Stimulated activated CD4-positive, alpha-beta T cell treated with anti-CD3 and anti-CD28 coated beads, Interleukin-4, amount 100 ng/mL, for 24 hours (primary cell): ENCODE measurements around the gene MCM3AP.
"Not testable (repeated sequence)": the region's sequence is repeated elsewhere in the genome, so short reads cannot be mapped to it uniquely, and the experiment has no call there.

ENCODE experiments used
- DNase-seq: peaks from one replicate; pipeline ENCODE4 v3.0.0-alpha.2; 2020

MCM3AP gene

DNA sequence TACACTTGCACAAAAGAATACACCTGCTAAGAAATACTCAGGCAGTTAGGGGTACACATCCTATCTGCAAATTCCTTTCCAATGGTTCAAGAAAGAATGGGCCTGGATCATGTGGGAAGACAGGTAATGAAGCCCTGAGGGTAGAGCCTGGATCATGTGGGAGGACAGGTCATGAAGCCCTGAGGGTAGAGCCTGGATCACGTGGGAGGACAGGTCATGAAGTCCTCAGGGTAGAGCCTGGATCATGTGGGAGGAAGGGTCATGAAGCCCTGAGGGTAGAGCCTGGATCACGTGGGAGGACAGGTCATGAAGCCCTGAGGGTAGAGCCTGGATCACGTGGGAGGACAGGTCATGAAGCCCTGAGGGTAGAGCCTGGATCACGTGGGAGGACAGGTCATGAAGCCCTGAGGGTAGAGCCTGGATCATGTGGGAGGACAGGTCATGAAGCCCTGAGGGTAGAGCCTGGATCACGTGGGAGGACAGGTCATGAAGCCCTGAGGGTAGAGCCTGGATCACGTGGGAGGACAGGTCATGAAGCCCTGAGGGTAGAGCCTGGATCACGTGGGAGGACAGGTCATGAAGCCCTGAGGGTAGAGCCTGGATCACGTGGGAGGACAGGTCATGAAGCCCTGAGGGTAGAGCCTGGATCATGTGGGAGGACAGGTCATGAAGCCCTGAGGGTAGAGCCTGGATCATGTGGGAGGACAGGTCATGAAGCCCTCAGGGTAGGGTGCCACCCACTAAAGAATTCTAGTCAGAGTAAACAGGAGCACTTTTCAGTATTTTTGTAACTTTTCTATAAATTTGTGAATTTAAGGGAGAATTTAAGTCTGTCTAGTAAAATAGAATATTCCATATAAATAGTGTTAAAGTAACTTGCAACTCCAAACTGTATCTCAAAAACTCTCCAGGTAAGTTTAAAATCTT lies 84.3 kb downstream of the MCM3AP start:
- not testable (repeated sequence) for DNase-seq

DNA sequence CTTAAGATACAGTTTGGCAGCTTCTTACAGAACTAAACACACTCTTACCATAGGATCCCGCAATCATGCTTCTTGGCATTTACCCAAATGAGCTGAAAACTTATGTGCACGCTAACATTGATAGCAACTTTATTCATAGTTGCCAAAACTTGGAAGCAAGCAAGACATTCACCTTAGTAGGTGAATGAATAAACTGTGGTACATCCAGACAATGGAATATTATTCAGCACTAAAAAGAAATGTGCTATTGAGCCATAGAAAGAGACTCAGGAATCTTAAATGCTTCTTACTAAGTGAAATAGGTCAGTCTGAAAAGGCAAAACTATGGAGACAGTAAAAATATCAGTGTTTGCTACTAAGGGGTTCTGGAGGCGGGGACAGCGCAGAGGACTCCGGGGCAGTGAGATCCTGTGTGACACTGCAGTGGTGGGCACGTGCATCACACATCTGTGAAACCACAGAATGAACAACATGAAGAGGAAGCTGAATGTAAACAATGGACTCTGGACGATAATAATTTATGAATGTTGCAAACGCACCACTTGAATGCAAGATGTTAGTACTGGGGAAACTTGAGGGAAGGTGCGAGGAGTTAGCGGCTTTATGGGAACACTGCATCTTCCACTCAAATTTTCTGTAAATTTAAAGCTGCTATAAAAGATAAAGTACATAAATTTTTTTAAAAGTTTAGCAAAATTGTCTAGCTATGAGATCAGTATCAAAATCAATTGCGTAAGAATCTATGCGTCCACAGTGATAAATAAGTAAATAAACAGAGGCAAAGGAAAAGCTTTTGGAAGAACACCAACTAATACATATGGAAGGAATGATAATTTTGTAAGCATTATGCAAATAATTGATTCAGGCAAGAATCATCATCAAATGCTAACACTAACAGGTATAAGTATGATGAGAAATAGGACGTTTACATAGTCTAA lies 85.7 kb downstream of the MCM3AP start:
- no peak for DNase-seq

DNA sequence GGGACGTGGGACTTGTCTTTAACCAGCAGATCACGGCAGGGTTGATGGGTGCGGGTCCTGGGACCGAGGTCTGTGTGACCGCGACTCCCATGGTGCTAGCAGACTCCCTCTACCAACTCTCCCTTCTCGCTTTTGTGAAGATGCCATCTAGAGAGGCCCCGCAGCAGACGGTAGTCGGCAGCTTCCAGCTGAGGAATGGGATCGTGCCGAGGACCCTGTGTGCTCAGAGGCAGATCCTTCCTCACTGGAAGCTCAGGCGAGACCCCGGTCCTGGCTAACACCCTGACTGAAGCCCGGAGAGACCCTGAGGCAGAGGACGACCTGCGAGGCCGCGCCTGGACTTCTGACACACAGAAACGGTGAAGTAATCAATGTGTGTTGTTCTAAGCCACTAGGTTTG lies 88.7 kb downstream of the MCM3AP start:
- DNase-seq = no peak

DNA sequence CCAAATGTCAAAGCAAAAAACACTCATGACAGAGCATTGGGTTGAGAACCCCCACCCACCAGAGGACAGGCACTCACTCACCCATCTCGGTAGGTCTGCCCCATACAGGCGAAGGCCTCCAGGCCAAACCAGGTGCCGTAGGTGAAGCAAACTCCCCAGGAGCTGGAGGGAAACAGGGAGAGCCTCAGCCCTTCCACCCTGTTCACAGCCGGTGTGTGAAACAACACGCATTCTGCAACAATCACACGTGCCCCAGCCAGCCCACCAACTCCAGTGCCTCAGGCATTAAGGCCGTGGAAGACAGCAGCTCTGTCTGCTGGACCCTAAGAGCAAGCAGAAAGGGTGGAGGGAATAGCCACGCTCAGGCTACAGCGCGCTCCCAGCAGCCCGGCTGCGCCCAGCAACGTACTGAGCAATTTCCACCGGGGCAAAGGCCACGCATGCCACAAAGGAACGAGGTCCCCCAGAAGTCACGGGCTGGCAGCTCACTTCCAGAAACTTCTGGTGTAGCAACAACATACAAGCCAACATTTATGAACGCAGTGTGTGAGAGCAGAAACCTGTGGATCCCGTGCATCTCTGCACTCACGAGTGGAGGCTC lies 89.7 kb downstream of the MCM3AP start:
- DNase-seq = no peak

DNA sequence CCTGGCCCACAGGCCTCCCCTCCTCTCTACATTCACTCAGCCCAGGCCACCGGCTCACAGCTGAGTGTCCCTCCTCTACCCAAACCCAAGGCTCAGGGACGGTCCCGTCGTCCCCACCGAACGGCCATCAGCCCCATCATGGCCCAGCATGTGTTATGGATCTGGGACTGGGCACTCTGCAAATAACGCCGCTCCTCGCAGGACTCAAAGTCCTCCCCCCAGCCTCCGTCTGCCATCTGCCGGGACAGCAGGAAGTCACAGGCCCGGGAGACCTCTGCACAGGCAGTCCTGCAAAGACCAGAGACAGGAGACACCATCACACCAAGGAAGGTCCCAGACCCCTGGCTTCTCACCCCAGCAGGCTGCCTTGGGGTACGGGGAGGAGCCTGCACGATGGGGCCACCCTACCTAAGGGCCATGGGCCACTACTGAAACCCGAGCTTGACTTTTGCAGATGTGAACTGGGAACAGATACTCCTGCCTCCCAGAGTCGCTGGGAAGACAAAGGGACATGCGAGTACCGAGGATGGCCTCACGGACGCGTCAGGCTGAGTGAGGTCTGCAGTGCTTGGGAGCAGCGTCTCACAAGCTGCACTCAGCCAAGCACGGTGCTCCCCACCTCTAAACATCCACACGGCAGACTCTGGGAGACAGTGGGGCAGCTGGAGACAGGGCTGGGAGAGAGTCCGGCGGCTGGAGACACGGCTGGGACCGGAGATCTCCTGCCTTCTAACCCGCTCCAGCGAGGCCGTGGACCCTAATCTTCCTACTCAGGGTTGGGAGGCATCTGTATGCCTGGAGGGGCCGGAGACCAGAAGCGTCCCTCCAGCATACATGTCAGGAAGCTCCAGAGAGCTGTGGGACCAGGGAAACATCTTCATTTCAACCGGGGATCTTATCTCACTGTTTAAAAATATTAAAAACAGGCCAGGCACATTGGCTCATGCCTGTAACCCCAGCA lies 90.8 kb downstream of the MCM3AP start:
- no peak for DNase-seq

DNA sequence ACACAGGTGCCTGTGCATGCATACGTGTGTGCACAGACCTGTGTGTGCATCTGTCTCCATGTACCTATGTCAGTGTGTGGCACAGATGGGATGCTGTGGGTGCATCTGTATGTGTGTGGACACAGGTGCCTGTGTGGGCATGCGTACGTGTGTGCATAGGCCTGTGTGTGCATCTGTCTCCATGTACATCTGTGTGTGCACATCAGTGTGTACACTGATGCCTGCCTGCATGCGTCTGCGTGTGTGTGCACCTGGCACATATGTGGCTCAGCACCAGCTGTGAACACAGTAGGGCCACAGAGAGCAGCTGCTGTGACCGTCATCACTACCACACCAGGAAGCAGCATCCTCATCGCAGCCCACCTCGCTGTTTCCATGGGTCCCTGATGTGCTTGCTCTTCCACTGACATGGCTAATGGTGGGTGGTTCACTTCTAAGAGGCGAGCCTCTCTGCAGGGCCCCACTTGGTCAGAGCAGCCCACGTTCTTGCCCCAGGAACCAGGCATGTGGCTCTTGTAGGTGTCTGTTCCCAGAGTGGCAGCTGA lies 91.5 kb downstream of the MCM3AP start:
- DNase-seq = no peak

DNA sequence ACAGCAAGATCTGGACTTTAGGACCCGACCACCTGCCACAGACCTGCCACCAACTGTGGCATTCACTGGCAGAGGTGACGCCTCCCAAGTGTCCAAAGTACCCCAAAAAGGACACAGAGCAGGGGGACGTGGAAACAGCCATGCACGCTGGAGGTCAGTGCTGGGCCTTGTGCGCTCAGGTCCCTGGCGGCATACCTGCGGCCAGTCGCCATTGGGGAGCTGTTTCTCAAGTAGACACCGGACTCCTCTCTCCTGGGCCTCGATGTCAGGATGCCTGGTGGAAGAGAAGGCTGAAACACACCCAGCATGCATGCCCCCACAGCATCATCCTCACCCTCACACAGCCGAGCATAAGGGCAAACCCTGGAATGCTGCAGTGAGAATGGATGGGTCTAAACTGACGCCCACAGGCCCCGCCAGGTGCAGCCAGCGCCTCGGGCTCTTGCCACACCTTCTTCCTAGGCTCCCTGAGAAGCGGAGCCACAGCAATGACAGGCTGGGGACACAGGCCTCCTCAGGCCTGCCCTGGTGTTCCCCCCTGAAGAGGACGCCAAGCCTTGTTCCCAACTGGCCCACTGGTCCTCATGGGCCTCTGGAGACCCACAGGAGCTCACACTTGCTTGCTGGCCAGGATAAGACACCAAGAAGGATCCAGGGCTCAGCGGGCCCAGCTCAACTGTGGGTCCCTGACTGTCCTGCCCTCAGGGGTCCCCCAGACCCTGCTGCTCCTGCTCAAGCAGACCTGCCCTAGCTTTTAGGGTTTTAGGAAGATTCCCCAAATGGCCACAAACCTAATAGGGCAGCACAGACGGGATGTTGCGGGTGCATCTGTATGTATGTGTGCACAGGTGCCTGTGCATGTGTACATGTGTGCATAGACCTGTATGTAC lies 93.5 kb downstream of the MCM3AP start:
- no peak for DNase-seq

DNA sequence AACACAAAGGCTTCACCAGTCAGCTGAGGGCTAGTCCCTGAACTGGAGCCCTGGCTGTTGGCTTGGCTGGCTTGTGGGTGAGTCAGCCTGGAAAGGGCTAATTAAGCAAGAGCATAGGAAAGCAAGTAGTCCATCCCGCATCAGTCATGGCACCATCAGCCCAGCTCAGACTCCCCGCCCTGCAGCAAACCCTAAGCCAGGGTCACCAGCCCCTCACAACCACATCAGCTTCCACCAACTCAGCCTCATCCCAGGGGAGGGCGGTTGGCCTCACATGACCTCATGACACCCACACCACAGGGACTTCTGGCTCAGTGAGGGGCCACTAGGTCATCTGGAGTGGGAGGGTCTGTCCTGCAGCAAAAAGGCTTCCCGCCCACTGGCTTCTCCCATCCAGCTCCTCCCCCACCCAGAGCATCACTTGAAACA lies 94.1 kb downstream of the MCM3AP start:
- DNase-seq = no peak

DNA sequence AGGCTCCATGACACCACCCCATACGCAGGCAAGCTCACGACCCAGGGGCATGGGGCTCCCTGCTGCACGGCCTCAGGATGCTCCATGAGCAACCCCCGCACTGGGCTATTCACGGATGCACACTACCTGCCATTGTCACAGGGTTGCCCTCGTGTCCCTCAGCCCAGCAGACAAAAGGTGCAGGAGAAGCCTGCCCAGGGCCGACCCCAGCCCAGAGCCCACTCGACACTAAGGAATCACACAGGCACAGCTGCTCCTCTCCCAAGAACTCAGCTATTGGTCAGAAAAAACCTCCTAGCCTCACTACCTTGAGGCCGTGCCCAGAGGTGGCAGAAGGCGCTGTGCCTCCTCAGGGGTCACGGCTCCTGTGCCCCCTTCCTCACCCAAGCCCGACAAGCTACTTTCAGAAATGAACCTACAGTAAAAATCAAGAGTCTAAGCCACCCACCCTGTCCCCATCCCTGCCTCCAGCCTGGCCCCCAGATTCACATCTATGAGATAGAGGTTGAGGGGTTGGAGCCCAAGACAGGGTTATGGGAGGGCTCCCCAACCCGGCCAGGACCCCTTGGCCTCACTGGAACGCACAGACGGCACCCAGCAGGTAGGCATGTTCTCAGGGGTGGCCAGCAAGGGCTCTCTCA lies 94.8 kb downstream of the MCM3AP start:
- DNase-seq = no peak

DNA sequence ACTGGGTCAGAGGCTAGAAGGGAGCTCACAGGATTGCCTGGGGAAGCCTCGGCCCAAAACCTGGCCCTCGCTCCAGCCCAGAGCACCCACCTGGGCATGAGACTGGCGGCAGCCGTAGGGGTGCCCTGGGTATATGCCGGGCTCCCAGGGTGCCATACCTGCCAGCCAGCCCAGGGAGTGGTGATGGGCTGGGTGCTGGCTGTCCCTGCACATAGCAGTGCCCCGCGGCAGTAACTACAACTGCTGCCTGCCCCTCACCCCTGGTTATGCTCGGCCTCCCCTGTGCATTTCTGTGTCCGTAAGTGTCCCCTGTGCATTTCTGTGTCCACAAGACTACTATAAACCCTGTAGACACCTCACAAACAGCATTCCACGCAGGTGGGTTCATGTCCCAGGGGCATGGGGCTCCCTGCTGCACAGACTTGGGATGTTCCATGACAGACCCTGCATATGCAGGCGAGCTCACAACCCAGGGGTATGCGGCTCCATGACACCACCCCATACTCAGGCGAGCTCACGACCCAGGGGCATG lies 95.4 kb downstream of the MCM3AP start:
- no peak for DNase-seq

DNA sequence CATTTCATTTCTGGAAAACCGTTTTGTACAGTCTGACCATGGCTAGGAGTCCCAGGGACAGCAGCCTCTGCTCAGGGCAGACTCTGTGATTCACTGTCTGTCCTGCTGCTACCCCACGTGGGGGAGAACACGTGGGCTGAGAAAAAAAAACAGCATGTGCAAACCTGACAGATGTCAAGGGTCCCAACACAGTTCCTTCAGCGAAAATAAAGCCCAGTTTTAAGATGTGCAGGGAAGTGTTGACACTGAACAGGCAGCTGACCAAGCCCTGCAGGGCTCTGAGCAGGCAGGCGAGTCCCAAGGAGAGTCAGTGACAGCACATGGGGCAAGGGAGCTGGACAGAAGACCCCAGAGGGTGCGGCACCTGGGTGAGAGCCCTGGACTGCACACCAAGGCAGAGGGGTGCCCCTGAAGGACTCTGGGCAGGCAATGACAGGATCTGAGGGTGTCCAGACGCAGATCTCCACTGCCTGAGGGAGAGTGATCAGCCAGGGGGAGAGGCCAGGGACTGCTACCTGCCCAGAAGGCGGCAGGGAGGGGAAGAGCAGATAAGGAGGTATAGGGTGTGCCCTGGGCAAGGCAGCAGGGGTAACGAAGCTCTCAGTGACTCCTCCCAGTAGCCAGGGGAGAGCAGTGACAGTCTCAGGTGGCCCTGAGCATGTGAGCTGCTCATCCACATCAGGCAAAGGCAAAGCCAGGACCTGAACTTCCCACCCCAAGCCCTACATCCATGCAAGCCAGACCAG lies 96.0 kb downstream of the MCM3AP start:
- DNase-seq = no peak

DNA sequence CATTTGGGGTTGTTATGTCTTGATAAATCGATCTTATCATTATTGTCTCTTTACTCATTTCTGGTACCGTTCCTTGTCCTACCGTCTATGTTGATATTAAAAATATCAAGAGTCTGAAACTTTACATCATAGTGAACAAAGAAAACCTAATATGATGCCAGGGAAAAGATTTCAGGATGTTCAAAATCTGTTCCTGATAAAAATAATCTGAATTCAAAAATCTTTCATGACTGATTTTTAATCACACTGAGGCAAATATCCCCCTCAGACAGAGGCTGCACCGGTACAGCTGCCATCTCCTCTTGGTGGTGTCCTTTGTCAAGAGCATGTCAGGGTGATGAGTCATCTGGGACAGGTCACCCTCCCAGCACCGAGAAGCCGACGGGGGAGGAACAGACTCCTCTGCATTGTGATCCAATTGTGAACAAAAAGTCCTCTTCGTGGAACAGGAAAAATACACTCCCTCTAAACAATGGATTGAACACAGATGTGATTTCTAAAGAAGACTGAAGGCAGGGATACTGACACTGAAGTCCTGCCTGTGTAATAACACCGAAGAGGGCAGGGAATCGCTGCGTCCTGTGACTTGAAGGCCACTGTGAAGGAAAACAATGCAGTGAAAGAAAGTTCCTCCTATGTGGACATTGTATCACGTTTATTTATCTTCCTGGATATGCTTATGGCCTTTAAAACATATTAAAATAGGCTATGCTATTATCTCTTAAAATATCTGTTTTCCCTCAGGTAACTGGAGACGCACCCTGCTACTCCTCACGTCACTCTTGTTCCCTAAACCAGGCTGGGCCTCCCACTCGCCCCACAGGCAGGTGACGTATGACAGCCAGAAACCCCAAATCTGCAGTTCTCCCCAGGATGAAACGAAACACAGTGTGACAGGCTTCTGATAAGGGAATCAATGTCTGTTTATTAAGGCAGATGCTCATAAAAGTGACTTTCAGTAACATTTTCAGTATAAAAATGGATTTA lies 96.9 kb downstream of the MCM3AP start:
- no peak for DNase-seq

DNA sequence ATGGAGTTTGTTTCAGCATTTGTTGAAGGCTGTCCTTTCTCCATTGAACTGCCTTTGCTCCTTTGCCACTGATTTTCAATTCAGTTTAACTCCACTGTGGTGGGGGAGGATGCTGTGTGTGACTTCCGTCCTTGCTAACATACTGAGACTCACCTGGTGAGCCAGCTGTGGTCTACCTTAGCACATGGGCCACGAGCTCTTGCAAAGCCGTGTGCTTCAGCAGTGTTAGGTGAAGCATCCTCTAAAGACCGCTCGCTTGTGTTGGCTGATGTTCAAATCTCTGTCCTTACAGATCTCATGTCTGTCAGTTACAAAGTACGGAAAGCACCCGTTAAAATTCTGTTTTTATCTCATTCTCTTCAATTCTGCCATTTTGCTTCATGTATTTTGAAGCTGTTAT lies 97.6 kb downstream of the MCM3AP start:
- DNase-seq = no peak

DNA sequence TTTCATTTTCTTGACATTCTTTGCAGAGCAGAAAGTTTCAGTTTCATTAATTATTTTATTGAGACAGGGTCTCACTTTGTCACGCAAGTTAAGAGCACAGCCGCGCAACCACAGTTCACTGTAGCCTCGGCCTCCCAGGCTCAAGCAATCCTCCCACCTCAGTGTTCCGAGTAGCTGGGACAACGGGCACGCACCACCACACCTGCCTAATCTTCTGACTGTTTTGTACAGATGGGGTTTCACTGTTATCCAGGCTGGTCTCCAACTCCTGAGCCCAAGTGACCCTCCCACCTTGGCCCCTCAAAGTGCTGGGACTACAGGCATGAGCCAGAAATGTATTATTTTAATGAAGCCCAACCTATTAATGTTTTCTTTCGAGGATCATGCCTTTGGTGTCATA lies 98.2 kb downstream of the MCM3AP start:
- DNase-seq = no peak

DNA sequence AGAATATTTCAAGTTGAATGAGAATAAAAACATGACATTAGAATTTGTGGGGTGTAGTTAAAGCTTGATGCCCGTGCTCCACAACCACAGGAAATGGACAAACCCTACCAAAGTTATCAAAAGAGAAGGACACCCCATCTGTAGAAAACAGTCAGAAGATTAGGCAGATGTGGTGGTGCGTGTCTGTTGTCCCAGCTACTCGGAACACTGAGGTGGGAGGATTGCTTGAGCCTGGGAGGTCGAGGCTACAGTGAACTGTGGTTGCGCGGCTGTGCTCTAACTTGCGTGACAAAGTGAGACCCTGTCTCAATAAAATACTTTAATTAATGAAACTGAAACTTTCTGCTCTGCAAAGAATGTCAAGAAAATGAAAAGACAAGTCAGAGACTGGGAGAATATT lies 99.7 kb downstream of the MCM3AP start:
- no peak for DNase-seq
